DMS53 treated with DMSO at 0.1 percent for 48 hours (cell line): ENCODE data around the gene KLHL26.

Experiments
- DNase-seq: peaks from one replicate; lab custom pipeline; 2025; ENCODE audit not compliant: unreplicated experiment; lab: John Stamatoyannopoulos, UW

The KLHL26 gene

DNA sequence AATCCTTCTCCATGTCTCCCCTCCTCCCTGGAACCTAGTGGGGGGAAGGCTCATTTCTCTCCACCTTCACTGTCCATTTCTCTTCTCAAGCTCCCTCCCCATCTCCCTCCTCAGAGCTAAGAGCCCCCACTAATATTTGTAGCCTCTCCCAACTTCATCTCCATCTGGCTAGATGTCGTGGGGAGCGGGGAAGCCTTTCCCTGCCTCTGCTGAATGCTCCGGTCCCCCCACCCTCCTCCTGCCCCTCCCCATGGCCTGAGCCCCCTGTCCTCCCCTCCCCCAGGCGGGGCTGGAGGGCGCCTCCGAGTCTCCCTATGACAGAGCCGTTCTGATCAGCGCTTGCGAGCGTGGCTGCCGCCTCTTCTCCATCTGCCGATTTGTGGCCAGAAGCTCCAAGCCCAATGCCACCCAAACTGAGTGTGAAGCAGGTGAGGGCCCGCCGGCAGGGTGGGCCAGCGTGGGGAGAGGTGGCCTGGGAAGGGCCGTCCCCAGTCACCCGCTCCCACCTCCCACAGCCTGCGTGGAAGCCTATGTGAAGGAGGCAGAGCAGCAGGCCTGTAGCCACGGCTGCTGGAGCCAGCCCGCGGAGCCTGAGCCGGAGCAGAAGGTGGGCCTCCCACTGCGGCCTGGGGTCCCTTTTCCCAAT, 23.1 kb upstream of the KLHL26 start:
- DNase-seq = no peak

DNA sequence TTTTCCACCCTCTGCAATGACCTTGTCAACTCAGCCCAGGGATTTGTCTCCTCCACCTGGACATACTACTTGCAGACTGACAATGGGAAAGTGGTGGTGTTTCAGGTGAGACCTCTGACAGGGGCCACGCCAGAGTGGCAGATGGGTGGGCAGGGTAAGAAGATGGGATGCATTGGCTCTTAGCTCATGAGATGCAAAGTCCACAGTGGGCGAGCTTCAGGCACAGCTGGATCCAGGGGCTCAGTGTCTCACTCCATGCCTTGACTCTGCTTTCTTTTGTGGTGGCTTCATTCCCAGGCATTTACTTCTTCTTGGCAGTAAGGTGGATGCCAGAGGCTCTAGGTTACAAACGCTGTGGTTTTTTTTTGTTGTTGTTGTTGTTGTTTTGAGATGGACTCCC, 20.8 kb upstream of the KLHL26 start:
- no peak for DNase-seq

DNA sequence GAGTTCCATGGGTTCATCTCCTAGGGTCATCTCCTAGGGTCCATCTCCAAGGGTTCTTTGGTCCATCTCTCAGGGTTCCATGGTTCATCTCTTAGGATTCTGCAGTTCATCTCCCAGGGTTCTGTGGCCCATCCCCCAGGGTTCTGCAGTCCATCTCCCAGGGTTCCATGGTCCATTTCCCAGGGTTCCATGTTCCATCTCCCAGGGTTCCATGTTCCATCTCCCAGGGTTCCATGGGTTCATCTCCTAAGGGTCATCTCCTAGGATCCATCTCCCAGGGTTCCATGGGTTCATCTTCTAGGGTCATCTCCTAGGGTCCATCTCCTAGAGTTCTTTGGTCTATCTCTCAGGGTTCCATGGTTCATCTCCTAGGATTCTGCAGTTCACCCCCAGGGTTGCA, 19.3 kb upstream of the KLHL26 start:
- DNase-seq = no peak

DNA sequence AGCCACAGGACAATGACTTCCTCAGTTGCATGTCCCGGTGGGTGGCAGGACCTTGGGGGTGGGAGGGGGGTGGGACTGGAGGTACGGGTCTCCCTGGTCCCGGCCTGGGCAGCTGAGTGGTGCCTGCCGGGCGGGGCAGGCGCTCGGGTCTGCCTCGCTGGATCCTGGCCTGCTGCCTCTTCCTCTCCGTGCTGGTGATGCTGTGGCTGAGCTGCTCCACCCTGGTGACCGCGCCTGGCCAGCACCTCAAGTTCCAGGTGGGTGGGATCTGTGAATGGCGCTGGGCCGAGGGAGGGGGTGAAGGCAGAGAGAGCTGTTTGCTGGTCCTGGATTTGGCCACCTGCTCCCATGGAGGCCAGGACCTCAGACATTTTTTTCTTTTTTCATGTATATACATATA, 18.6 kb upstream of the KLHL26 start:
- no peak for DNase-seq

DNA sequence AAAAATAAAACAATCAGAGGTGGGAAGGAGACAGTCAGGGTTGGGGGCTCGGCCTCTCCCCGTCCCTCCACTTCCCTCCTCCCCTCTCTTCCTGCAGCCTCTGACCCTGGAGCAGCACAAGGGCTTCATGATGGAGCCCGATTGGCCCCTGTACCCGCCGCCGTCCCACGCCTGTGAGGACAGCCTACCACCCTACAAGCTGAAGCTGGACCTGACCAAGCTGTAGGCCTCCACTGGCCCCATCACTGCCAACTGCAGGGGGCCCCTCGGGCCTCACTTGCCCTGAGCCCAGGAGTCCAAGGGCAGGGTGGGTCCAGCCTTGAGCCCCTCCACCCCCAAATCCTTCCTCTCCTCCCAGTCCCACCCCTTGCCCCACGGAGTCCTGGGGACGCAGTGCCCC, 16.5 kb upstream of the KLHL26 start:
- no peak for DNase-seq

DNA sequence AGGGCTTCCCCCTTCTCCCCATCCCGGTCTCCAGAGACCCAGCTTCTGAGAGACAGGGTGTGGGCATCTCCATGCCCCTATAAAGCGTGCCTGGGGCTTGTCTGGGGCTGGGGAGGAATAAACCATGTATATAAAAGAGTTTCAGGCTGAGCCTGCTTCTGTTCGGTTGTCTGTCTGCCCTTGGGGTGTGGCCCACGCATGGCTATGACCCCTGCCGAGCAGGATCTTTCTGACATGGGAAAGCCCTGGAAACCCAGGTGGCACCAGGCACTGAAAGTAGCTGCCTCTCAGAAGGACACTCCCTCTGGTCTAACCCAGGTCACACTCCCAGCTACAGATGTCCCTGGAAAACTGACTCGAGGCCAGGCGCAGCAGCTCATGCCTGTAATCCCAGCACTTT, 15.9 kb upstream of the KLHL26 start:
- DNase-seq = no peak

DNA sequence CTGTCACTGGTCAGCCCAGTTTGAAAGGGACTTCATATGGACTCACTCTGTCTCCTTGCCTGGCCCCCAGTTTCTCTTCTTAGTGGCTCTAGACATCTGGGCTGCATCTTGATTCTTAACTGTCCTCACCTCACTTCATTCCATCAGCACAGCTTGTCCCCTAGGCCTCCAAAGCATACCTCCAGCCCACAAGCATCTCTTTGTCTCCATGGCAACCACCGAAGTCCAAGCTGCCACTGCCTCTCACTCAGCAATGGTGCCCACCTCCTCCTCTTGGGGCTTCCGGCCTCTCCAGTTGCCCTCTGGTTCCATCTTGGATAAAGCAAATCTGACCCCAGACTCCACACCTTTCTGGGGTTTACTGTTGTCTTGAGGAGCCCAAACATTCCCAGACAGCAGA, 9.9 kb upstream of the KLHL26 start:
- no peak for DNase-seq

DNA sequence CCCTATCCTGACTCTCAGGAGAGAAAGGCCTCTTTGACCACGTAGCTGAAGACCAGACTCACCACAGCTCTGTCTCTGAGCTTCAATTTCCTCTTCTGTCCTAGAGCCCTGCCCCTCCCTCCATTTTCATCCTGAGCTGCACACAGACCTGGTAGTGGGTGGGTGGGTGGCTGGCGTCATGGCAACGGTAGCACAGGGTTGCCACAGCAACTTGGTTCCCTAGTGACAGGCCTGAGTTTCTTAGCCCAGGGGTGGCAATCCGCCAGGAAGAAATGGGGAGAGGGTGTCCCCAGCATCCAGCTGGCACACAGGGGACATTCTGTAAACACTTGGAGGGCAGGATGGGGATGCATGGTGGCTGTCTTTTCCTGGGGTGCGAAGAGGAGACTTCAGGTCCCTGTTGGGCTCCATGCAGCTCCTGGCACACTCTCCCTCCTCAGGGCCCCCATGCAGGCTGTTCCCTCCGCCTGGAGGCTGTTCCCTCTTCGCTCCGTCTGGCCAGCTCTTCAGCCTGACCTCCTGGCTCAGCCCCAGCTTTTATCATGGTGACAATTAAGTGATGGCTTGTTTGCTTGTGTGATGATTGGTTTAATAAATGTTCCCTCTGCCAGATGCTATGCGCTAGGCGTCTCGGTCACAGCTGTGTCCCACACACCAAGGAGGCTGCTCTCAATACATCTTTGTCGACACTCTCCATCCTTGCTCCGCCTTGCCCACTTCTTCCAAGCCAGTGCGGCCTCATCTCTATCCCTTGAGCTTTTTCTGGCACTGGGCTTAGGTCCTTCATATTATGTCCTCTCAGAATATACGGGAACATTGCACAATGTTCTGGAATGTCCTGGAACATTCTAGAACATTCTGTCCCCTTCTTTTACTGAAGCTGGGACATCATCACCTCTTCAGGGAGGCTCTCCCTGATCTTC, 7.4 kb upstream of the KLHL26 start:
- no peak for DNase-seq

DNA sequence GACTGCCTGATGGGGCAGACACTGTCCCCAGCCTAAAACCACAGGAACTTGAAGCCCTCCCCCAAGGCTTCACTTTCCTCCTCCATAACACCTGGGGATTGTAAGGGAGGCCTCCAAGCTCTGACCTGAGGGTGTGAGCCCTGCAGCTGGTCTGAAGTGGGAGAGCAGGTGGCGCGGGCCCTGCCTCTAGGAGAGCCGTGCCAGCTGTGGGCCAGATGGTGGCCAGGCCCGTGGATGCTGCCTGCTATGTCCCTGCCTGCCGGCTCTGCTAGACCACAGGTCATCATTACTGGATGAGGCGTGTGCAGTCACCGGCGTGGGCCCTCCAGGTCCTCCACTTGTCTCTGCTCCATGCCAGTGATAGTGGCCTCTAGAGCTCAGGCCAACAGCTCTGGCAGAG, 3.5 kb upstream of the KLHL26 start:
- DNase-seq = peak; percentile 75

DNA sequence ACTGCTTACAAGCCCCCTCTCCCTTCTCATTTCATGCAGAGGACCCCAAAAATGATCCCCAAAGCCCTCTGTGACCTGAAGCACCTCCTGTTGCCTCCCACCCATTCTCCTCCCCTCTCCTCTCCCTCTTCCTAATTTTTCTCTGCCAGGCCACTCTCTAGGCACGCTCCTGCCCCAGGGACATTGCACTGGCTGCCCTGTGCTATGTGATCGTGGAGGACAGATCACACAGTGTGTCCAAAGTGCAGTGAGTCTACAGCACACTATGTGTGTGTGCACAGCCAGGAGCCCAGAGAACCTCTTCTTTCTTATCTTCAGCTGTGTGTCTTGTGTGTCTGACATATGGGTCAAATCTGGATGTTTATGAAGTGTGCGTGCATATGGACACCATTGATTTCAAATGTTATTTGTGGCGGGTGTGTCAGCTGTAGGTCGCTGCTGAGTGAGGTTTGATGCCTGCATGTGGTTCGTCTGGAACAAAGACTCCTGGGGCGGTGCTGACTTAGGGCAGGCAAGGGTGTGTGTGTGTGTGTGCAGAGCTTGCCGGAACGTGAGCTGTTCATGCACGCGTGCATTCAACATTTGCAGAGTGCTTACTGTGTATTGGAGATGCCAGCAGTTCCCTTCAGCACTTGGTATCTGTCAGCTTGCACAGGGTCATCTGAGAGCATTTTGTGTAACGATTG, 2.1 kb upstream of the KLHL26 start:
- DNase-seq = no peak

DNA sequence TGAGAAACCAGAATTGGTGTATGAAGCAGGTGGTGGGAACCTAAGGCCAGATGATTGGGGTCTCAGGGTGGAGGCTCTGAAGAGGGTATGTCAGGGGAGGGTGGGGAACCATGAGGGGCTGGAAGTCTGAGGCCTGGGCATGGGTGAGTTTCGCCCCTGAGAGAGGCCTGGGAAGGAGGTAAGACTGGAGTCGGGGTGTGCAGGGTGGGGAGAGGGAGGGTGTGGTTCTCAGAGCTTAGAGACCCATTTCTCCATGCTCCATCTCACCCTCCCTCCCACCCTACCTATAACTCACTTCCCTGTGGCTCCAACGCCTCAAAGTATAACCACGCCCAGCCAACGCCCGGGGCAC, 1.0 kb upstream of the KLHL26 start:
- DNase-seq = no peak

DNA sequence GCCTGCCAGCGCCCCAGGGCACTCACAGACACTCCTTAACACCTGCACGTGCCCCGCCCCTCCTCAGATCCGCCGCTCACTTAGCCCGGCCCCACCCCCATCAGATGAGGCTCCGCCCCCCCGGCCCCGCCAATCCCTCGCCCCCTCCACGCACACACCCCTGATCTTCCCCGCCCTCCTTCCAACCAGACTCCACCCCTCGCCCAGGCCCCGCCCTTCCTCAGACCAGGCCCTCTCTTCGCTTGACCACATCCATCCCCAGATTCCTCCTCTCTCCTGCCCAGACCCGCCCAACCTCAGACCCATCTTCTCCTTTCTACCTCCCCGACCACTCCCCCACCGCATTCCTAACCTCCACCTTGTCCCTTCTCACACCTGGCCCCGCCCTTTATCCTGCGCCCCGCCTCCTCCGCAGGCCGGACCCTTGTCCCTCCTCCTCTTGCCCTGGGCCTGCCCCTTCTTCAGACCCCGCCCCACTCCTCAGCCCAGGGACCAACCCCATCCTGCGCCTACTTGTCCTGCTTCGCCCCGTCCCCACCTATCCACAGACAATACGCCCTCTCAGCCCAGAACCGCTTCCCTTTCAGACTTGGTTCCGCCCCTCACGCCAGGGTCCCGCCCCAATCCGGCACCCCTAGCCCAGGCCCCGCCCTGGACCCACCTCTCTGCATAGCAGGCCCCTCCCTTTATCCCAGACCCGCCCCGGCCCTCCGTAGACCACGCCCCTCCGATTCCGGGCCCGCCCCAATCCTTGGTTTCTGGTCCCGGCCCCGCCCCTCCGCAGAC, 452 bp upstream of the KLHL26 start:
- DNase-seq = peak; percentile 85

DNA sequence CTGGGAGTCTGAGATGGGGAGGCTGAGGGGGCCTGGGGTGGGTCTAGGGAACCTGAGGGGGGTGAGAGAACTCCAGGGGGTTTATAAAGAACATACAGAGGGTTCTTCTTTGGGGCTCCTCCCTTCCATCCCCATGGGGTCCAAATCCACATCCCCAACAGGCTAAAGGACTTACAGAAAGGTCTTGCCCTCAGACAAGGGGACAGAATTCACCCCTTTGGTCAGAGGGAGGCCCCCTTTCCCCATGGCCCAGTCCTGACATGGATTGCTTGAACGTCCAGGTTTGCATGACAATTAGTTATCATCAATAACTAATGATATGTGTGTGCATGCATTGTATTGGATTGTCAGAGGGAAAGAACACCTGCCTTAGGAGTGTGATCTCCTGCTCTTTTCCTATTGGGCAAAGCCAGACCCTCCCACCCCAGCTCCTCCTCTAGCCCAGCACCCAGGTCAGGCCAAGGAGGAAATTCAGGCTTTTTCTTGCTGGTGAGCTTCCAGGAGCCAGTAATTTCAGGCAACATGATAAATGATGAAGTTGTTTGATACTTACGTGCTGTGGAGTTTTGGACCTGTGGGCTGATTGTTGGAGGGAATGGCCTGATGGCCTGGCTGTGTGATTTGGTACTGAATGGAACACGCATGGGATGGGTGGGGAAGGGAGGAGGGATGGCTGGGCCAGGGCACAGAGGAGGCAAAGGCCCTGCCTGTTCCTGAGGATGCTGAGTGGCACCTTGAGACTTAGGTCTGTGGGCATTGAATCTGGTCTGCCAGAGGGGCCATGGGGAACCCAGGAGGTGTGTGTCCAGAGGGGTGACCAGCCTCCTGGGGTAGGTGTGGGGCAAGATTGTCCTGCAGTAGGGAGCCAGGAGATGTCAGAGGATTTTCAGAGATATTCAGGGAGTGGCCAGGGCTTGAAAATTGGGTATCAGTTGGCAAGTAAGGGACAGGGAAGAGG, 1.1 kb downstream of the KLHL26 start:
- DNase-seq = peak; percentile 29

DNA sequence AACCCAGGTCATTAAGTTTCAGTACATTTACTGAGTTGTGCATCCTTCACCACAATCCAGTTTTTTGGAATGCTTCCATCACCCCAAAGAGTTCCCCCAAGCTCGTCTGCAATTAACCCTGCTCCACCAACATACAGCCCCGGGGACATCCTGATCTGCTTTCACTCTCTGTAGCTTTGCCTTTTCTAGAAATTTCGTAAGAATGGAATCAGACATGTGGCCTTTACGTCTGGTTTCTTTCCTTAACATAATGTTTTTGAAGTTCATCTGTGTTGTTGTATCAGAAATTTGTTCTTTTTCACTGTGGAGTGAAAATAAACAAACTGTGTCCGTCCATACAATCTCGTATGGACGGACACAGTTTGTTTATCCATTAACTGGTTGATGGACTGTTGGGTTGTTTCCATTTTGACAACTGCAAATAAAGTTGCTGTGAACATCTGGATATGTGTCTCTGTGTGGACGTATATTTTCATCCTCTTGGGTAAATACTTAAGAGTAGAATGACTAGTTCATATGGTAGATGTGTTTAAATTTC, 2.9 kb downstream of the KLHL26 start:
- no peak for DNase-seq

DNA sequence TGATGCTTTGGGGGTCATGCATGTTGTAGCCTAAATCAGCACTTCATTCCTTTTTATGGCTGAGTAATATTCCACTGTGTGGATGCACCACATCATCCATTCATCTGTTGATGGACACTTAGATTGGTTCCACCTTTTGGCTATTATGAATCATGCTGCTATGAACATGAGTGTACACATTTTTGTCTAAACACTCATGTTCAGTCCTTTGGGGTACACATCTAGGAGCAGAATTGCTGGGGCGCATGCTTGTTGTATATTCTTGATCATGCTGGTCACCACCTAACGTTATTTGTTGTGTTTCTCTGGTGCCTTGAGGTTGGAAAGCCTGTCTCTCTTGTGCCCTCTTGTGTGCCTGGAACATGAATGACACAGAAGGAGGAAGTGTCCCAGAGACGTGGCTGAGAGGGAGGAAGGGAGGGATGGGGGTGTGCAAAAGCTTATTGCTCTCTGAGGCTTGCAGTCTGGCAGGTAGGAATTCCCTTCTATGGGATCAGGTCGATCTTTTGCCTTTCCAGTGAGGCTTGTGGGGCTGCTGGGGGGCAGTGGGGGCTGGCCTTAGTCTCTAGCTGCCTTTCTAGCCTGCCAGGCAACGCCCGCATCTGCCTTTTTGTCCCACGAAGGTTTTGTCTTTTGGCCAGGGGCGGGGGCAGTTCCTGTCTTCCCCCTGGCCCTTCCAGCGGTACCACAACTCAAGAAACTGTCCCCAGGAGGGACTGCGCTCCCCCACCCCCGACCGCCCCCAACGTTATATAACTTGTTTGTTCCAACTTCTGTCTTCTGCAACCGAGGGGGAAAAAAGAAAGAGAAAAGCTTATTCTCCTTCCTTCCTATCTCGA, 7.6 kb downstream of the KLHL26 start:
- DNase-seq = no peak

DNA sequence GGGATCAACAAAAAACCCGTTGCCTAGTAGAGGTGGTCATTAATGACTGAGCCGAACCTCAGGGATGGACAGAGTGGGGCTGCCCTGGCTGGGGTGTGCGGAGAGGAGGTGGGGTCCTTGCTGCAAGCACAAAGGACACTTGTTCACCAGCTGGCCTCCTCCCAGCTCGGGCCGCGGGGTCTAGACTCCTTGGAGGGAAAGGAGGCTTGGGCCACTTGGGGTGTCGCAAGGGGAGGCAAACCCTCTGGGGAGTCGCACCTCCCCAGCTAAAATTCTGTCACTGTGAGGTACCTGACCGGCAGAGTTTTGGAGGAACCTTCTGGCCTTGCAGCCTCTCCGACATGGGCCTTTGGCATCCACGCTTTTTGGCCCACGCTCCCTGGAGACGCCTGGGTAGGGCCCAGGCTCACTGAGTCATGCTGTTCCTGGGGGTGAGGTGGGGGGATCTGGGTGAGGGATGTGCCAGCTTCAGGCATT, 8.2 kb downstream of the KLHL26 start:
- DNase-seq = no peak

DNA sequence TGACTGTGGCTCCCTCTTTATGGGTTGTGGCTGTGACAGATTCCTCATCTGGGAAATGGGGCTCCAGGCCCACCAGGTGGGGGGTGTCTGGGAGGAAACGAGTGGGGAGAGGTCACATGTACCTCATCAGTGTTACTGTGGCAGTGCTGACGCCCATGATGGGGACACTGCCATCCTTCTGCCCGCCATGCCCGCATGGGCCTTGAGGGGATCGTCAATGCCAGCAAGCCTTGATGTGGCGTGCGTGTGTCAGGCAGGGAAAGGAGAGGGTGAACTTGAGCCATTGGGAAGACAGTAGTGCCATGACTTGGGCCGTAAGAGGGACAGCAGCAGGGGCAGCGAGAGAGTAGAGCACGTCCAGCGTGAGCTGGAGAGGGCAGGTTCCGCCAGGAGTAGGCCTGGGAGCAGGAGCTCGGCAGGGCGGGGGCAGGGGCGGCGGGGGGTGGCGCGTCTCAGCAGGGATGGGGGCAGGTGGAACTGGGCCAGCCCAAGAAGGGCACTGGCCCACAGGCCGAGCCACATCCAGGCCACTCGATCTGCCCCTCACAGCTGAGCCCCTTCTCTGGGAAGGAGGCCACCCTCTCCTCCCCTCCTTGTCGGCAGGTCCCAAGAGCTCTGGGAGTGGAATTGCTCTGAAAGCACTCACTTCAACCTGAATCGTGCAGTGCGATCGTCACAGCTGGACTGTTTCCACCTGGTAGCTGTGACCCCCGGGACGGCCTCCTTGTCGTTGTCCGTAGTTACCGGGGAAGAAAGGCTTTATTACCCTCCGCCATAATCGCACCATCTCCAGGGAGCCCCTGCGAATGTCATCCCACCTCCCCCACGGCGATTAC, 9.9 kb downstream of the KLHL26 start:
- DNase-seq = no peak

DNA sequence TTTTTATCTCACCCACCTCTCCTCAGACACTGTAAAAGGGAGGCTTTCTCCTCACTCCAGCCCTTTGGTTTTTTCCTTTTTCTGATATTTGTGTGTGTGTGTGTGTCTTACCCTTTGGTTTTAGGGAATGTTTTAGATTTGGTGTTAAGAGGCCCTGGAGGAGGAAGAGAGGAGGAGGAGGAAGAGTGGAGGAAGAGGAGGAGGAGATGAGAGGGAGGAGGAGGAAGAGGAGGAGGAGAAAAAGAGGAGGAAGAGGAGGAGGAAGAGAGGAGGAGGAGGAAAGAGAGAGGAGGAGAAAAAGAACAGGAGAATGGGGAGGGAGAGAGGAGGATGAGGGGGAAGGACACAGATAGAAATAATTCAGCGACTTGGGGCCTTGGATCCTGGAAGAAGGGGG, 10.5 kb downstream of the KLHL26 start:
- no peak for DNase-seq
